Pancreas (tissue), 10 donors: Measurements from ENCODE around the gene ALDOC. TPM values are rescaled to one million over a fixed set of nuclear protein-coding genes. Genes with fewer than 3 reads are reported as not detected.
A peak's percentile ranks its signal among the peaks of the same experiment; 100 is the strongest.

Experiments
- ATAC-seq, 4 donors: fragments of 200-7000 bp; cut with Tn5 transposase; one replicate each; pipeline versions ENCODE4 v1.8.0 to v1.9.1; 2020; ENCODE audit warnings: mild to moderate bottlenecking in 4 of 4, moderate library complexity in 4 of 4
- DNase-seq, 6 donors: peaks; one replicate each; pipeline ENCODE4 v3.0.0-alpha.2; 2020
- FAIRE-seq: peaks from 2 replicates; lab custom pipeline; 2012; peaks lifted over from hg19 to GRCh38; lab: Jason Lieb, UNC
- H3K27ac ChIP-seq, 4 donors: fragments of 200-600 bp; sonication (generic); 1 replicate in 3 of 4; 2 replicates in 1 of 4; pipeline versions ENCODE4 v1.5.0 to v1.8.0; 2020
- H3K27me3 ChIP-seq, 4 donors: fragments of 200-600 bp; one replicate each; pipeline ENCODE4 v1.8.0; 2021
- H3K36me3 ChIP-seq, 3 donors: fragments of 200-600 bp; sonication (generic) in 1 of 3; one replicate each; pipeline versions ENCODE4 v1.5.0 to v1.8.0; 2020 to 2021
- H3K4me1 ChIP-seq, 3 donors: fragments of 200-600 bp; one replicate each; pipeline ENCODE4 v1.8.0; 2021
- H3K4me3 ChIP-seq, 4 donors: fragments of 200-600 bp; sonication (generic) in 2 of 4; one replicate each; pipeline versions ENCODE4 v1.5.0 to v1.8.0; 2020 to 2021
- H3K9me3 ChIP-seq, 4 donors: fragments of 200-600 bp; one replicate each; pipeline ENCODE4 v1.8.0; 2021
- CTCF ChIP-seq, 4 donors: fragments of 200-600 bp; sonication (generic) in 3 of 4; IDR thresholded peaks; one replicate each; pipeline versions ENCODE4 v1.5.0 to v1.8.0; 2021; ENCODE audit warnings: antibody characterized with exemption in 4 of 4
- WGBS, 2 donors: extraction: QIAGEN DNeasy Blood & Tissue Kit; methylation state at CpG; one replicate each; pipeline ENCODE4 v1.1.7; 2013; 5-methylcytosine and 5-hydroxymethylcytosine counted together
- intact Hi-C, 3 donors: fragments of 100-400 bp; cut with DNase I; formaldehyde crosslinking; loops; one replicate each; pipeline versions ENCODE4 v1.11.1 to v1.14.2; 2022
- polyA plus RNA-seq, 2 donors: library from polyadenylated mRNA; stranded (reverse); fragments of 200-250 nt; gene quantifications; one replicate each; pipeline ENCODE4 v1.2.3, GENCODE V29; 2013
- total RNA-seq, 6 donors: library from RNA; stranded (reverse); fragmentation: NEBNext Ultra II Directional in 4 of 6; extraction: Animal tissue kit (Norgen Biotek cat#: 25700) in 4 of 6; gene quantifications; one replicate each; pipeline versions ENCODE4 v1.2.1 to v1.2.4, GENCODE V29; 2021 to 2023
- donor health status: healthy with polysubstance abuse.
- donor health status: DM: no; HTN: no; CAD: no; lungs with moderate emphysema.
- donor health status: DM: no; HTN: no; CAD: no.
- donor health status: control.
- donor health status: control.
- donor health status: Bipolar disorder and iron deficiency.
- donor health status: DM: yes; HTN: yes; CAD: no.
- donor health status: DM: no; HTN: no; CAD: no.
- donor health status: DM: no; HTN: no; CAD: no.
- donor health status: DM: yes; HTN: yes; CAD: no.

The ALDOC gene
- total and polyA plus RNA-seq, 8 donors, result 0.69 to 8.4 (median 2.3) TPM

- intact Hi-C loops, result no loop called here
- H3K4me1 ChIP-seq, result peaks cover 6 to 15% (median 9%) of the 10 kb centered on the region in 3 donors
Measured at GRCh38 chr17:28570716-28571360, 5.9 kb downstream of the ALDOC start.

GRCh38 chr17:28569446-28569845, 7.2 kb downstream of the ALDOC start:
- H3K36me3 ChIP-seq, result no peaks in the 10 kb centered on the region
- no peak for ATAC-seq
- H3K27ac ChIP-seq, result no peak overlapping the region
- FAIRE-seq, result no peak
- no peaks in the 10 kb centered on the region for H3K27me3 ChIP-seq
- no peak for DNase-seq
- no peaks in the 10 kb centered on the region for H3K9me3 ChIP-seq
- intact Hi-C loops, result no loop called here
- H3K4me1 ChIP-seq, result peaks cover 6 to 15% (median 9%) of the 10 kb centered on the region in 3 donors
- H3K4me3 ChIP-seq, result no peak overlapping the region
- no peak for TF ChIP-seq CTCF (IDR thresholded peaks at IDR 0.05)
- WGBS, 2 donors, result 95 to 100% methylated on average over 1 of the region's 1 CpG

More at GRCh38 chr17:28570716-28571360, 5.9 kb downstream of the ALDOC start:
- H3K27me3 ChIP-seq, result no peaks in the 10 kb centered on the region
- H3K4me3 ChIP-seq, result peak overlapping the region; percentile 80 to 98 (median 89)
- DNase-seq (peak in 1 of 6 donors; percentile 41), FAIRE-seq (no peak), ATAC-seq (peak; percentile 25 to 68 (median 50))
- H3K27ac ChIP-seq, result peak overlapping the region; percentile 66 to 82 (median 73)
- WGBS, 2 donors, result 1% methylated on average over 36 to 39 of the region's 39 CpGs
- no peaks in the 10 kb centered on the region for H3K9me3 ChIP-seq
- no peaks in the 10 kb centered on the region for H3K36me3 ChIP-seq
- no peak for TF ChIP-seq CTCF (IDR thresholded peaks at IDR 0.05)

GRCh38 chr17:28567604-28568003, 9.1 kb downstream of the ALDOC start:
- Histone ChIP-seq H3K4me1 (peaks cover 6 to 15% (median 9%) of the 10 kb centered on the region in 3 donors), H3K9me3 (no peaks in the 10 kb centered on the region), H3K4me3 (no peak overlapping the region), H3K36me3 (peaks cover 0 to 10% (median 4%) of the 10 kb centered on the region in 3 donors), H3K27me3 (no peaks in the 10 kb centered on the region), H3K27ac (no peak overlapping the region)
- WGBS, 2 donors, result 81 to 95% methylated on average over 3 of the region's 3 CpGs
- DNase-seq (no peak), FAIRE-seq (no peak), ATAC-seq (no peak)
- intact Hi-C loops, result no loop called here
- no peak for TF ChIP-seq CTCF (IDR thresholded peaks at IDR 0.05)

DNA sequence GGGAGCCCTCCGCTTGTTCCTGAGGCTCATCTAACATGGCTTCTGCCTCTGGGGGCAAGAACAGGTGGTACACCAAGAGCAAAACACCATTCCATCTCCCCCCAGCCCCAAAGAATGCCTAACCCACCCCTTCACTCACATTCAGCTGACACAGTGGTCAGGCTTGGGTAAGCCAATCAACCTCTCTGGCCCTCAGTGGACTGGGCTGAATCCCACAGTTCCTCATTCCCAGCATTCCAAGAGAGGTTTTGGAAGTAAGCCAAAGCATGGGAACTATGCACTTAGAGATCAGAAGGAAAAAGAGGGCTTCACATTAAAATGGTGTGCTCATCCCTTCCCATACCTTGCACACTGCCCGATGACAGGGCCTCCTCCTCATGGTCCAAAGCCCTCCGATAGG, 13.2 kb downstream of the ALDOC start:
- no peak overlapping the region for H3K4me3 ChIP-seq
- ATAC-seq, result peak; percentile 35 to 76 (median 66)
- 79 to 87% methylated on average over 3 of the region's 3 CpGs for WGBS, 2 donors
- intact Hi-C loops, result no loop called here
- H3K4me1 ChIP-seq, result no peaks in the 10 kb centered on the region
- TF ChIP-seq CTCF (IDR thresholded peaks at IDR 0.05), result no peak
- H3K27me3 ChIP-seq, result no peaks in the 10 kb centered on the region
- no peaks in the 10 kb centered on the region for H3K9me3 ChIP-seq
- peaks cover 0 to 28% (median 4%) of the 10 kb centered on the region in 3 donors for H3K36me3 ChIP-seq
- no peak for FAIRE-seq
- no peak overlapping the region for H3K27ac ChIP-seq
- no peak for DNase-seq

- TF ChIP-seq CTCF (IDR thresholded peaks at IDR 0.05), result no peak
- H3K9me3 ChIP-seq, result no peaks in the 10 kb centered on the region
- H3K4me3 ChIP-seq, result no peak overlapping the region
- H3K27me3 ChIP-seq, result no peaks in the 10 kb centered on the region
- H3K36me3 ChIP-seq, result peaks cover 0 to 29% (median 14%) of the 10 kb centered on the region in 3 donors
- no peak for FAIRE-seq
- DNase-seq, result no peak
- intact Hi-C loops, result no loop called here
- ATAC-seq, result no peak
- no peak overlapping the region for H3K27ac ChIP-seq
- WGBS, 2 donors, result 96 to 98% methylated on average over 3 of the region's 3 CpGs
- peaks cover 0 to 8% (median 3%) of the 10 kb centered on the region in 3 donors for H3K4me1 ChIP-seq
Measured at GRCh38 chr17:28555022-28555421, 21.7 kb downstream of the ALDOC start.
